Jurkat, Clone E6-1 (cell line): Measurements from ENCODE around the gene TSPEAR.

Experiments used
- DNase-seq: peaks from one replicate; pipeline ENCODE4 v3.0.0-alpha.2; 2011; ENCODE audit warnings: low read depth, low spot score
- H3K4me3 ChIP-seq: 2 replicates; pipeline ENCODE4 v1.5.1; 2011; ENCODE audit warnings: mild to moderate bottlenecking, low read length, control low read depth, moderate library complexity

Gene TSPEAR

GRCh38 chr21:44530221-44530902 lies 181.0 kb downstream of the TSPEAR start:
- no peak overlapping the region for H3K4me3 ChIP-seq
- no peak for DNase-seq

DNA sequence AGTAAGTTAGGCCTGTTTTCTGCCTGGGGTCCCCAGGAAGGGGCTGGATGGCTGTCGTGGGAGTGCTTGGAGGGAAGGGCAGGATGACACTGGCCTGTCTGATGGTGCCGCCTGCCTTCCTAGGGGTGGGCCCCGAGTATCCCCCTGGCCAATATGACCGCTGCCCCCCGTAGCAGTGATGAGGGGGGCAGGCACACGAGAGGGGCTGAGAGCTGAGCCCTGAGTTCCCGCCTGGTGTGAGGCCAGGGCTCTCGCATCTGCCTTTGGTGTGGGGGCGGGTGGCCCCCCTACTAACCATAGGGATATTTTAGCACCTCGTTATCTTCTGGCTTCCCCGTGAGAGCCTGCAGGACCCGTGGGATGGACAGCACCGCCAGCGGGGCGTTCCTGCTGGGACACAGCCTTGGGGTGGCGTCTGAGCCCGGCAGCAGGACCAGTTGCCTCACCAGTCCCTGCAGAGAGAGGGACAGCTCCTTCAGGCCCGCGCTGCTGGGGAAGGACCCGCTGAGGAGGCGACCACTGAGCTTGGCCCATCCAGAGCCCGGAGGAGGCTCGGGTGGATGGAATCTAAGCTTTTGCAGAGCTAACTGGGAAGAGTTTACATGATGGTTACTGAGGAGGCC lies 181.8 kb downstream of the TSPEAR start:
- DNase-seq, result no peak
- H3K4me3 ChIP-seq, result no peak overlapping the region

GRCh38 chr21:44529011-44529421 lies 182.4 kb downstream of the TSPEAR start:
- H3K4me3 ChIP-seq, result no peak overlapping the region
- DNase-seq, result no peak

GRCh38 chr21:44528634-44528995 lies 182.8 kb downstream of the TSPEAR start:
- DNase-seq, result no peak
- no peak overlapping the region for H3K4me3 ChIP-seq

DNA sequence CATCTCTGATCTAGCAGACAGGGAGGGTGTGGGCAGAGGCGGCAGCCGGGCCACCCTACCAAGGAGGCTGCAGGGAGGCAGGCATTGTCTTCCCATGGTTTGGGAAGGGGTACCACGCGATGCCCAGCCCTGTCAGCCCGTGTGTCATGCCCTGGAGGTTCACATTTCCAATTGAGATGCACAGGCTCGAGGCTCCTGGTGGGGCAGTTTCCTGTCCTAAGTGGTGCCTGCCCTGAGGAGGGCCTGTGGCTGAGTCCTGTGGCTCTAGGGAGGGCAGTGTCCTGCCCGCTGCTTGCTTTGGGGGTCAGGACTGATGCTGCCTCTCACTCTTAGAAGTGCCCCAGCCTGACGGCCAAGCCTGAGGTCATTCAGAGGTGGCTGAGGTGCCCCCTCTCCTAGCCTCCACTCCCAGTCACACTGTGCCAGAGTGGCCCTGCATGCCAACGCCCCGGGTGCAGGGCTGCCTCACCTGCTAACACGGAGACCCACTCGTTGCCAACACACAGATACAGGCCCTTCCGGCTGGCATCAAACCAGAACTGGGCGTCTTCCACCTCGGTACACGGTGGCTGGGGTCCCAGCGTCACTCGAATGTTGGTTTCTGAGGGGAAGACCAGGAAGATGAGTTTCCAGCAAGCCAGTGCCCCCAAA lies 183.3 kb downstream of the TSPEAR start:
- no peak for DNase-seq
- H3K4me3 ChIP-seq, result no peak overlapping the region

DNA sequence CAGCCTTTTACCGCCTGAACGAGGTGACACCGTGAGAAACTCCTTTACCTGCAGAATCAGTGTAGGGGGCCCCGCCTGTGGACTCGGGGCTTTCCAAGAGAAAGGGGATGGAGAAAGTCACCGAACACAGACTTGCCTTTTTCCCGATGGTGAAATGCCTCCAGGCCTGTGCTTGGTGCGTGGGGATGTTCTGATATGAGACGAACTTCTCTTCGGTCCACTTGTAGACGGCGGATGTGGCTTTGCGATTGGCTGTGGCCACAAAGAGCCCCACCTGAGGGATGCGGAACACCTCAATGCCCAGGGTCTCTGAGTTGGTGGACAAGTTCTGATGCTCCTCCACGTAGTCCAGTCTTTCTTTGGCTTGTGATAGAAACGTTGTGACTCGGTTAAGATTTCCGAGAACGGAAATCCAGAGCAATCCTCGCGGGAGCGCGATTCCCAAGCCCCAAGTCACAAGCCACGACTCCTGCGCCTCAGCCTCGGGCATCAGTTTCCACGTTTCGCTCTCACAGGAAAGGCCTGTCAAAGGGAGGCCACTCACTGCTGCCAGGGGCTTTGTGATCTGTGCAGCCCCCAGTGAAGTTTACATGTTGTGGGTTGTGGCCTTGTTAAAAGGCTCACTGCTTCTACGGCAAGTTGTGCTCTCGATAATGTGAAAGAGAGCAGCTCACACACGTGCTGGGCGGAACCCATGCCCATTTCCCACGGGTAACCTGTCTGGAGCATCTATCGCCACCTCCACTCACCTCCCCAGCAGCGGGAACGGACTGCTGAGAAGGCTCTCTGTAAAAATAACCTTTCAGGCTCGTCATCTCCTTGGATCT lies 184.0 kb downstream of the TSPEAR start:
- DNase-seq, result no peak
- H3K4me3 ChIP-seq, result no peak overlapping the region

DNA sequence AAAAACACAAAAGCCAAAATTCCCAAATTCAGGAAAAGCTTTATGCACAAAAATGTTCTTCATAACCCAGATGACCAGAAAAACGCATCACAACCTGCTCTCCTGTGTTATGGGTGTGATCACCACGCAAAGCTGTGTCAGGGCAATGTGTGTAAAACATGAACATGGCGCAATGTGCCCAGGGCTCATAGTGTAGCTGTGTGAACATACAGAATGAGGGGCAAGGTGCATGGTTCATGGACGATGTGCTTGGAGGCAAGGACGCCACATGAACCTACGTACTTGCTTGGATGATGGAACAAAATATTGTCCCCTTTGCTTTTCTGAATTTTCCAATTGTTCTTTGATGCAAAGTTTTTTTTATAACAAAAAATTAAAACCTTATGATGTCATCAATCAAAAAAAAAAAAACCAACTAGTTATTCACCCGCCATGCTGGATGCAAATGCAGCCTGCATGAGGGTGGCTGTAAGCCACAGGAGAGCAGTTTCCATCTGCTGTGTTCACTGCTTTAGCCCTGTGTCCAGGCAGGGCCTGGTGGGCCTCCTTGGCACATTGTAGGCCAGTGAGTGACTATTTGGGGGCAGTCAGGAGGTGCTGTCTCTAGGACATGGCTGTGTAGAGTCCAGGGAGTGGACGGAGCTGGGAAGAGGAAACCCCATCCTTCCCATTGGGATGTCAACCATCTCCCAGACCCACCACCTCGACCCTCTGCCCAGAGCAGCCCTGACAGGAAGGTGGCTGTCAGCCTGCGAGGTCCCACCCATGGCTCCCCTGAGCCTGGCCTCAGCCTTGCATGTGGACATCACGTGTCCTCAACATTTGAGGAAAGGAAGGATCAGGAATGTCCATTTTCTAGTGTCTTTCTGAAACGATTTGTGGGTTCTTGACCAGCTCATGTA lies 185.0 kb downstream of the TSPEAR start:
- DNase-seq, result no peak
- no peak overlapping the region for H3K4me3 ChIP-seq

DNA sequence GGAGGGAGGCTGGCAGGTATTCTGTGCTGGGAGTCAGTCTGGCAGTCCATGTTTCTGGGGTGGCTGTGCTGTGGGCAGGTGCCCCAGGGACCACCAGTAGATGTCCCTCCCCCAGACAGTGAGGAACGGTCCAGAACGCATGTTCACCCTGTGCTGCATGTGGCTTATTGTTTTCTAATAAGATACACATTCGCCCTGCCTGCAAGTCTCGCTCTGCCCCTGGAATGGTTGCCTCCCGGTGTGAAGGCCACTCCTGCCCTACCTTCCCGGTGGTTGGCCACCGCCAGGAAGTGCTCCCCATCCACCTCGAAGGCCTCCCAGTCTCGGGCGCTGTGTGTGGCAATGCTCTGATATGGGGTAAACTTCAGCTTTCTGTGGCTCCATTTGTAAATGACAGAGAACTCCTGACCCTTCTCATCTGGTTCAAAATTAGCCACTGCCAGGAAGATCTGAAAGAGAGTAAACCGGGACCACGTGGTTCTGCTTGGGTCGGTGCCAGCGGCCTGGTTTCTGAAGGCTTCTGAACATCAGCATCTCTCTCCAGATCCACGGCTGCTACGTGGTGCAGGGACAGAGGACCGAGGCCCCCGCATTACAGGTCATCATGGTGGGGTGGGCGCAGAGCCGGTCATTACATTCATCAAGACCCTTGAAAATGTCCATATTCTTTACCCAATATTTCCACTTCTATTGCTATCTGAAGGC lies 185.8 kb downstream of the TSPEAR start:
- no peak for DNase-seq
- H3K4me3 ChIP-seq, result no peak overlapping the region

DNA sequence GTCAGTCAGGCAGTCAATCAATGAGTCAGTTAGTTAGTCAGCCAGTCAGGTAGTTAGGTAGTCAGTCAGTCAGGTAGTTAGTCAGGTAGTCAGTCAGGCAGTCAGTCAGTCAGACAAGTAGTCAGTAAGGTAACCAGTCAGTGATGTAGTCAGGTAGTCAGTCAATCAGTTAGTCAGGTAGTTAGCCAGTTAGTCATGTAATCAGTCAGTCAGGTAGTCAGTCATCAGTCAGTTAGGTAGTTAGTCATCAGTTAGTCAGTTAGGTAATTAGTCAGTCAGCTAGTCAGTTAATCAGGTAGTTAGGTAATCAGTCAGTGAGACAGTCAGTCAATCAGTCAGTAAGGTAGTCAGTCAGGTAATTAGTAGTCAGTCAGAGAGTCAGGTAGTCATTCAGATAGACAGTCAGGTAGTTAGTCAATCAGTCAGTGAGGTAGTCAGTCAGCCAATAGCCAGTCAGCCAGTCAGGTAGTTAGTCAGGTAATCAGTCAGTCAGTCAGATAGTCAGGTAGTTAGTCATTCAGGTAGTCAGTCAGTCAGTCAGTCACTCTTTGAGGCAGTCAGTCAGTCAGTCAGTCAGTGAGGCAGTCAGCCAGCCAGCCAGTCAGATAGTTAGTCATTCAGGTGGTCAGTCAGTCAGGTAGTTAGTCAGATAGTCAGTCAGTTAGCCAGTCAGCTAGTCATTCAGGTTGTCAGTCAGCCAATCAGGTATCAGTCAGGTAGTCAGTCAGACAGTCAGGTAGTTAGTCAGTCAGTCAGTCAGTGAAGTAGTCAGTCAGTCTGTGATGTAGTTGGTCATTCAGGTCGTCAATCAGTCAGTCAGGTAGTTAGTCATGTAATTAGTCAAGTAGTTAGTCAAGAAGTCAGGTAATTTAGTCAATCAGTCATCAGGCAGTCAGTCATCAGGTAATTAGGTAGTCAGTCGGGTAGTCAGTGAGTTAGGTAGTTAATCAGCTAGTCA lies 186.7 kb downstream of the TSPEAR start:
- no peak for DNase-seq
- H3K4me3 ChIP-seq, result no peak overlapping the region

- DNase-seq, result no peak
- no peak overlapping the region for H3K4me3 ChIP-seq
These were observed 187.6 kb downstream of the TSPEAR start for GRCh38 chr21:44523567-44524413.

- no peak overlapping the region for H3K4me3 ChIP-seq
- no peak for DNase-seq
These were observed 188.6 kb downstream of the TSPEAR start for GRCh38 chr21:44522753-44523204.

DNA sequence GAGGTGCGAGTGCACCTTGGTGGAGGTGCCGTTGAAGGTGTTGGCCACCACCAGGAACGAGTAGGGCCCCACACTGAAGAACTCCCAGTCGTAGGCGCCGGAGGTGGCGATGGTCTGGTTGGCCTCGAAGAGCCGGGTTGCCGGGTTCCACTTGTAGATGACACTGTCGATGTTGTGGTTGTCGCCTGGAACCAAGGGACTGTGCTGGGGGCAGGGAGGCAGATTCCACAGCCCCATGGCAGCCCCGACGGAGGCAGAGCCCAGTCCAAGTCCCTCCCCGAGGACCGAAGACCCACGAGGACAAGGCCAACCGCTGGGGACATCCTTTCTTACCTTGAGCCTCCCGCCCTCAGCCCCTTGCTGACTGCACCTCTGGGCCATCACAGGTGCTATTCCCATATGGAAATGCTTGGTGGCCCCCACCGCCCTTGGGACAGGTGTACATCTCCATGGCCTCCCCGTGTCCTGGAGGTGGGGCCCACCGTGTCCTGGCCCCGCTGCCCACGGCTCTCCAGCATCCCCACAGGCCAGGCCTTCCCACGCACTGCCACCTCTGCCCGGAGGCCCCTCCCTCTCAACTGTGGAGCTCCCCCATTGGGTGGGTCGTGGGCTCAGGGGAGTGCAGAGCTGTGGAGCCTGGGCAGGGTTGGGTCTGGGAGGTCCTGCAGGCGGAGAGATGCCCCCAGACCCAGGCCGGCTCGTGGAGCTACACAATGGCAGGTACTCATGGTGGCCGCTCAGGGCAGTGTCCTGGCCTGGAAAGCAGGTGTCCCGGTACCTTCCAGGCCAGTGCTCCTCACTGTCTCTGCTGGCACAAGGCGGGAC lies 189.2 kb downstream of the TSPEAR start:
- no peak for DNase-seq
- no peak overlapping the region for H3K4me3 ChIP-seq

GRCh38 chr21:44521301-44521927 lies 190.0 kb downstream of the TSPEAR start:
- DNase-seq, result no peak
- no peak overlapping the region for H3K4me3 ChIP-seq

DNA sequence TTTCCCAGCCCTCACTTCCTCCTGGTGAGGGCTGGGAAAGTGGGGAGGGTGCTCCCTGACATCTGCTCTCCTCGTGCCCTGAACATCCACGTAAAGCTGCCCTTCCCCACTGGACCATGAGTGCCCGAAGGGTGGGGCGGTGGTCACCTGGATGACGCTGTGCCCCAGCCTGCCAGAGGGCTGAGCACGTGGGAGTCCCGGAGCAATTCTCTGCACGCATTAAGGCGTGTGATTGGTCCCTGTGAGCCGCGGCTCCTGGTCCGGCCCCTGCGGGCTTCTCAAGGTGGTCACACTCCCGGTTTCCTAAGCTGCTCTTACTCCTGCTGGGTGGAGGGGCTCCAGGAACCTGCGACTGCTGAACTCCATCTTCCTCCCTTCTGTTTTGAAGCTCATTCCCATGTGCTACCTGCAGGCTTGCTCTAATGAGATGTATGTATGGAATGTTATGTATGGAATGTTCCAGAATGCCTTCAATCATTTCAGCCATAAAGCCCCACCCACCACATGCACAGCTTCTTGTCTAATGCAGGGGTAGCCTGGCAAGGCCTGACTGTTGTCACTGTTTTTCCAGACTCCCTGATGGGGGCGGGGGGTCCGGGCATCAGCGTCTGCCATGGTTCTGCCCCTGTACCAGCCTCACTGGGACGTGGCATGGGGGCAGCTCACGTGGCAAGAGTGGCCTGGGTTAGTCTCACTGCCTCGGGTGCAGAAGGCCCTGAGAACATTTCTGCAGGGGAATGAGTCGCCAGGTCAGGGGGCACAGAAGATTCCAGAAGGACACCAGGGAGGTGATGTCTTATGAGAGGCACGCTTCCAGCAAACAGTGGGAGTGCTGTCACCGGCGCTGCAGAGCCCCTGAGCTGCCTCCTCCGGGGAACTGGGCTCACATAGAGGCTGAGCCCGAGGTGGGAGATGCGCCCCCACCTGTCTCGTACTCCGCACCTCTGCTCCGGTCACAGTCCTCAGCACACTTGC lies 190.8 kb downstream of the TSPEAR start:
- H3K4me3 ChIP-seq, result no peak overlapping the region
- no peak for DNase-seq
